ENCODE data around the gene EHD4. TPM values are rescaled to one million over a fixed set of nuclear protein-coding genes. Genes with fewer than 3 reads are reported as not detected.

Gene EHD4
- total and polyA plus RNA-seq, 2 experiments from 2014 or later = 27.3 to 34.7 TPM

- TF ChIP-seq EZH2 (IDR thresholded peaks at IDR 0.05; ENCODE audit: borderline replicate concordance) (no peak), EZH2phosphoT487 (IDR thresholded peaks at IDR 0.05; ENCODE audit: low read depth, severe bottlenecking, unreplicated experiment) (no peak), CTCF (IDR thresholded peaks at IDR 0.05; ENCODE audit: poor library complexity) (no peak)
- H2AFZ ChIP-seq = no peak overlapping the region
- no peaks in the 10 kb centered on the region for H3K9me3 ChIP-seq (ENCODE audit: low read depth)
- no peak overlapping the region for H3K4me3 ChIP-seq
- 90% methylated on average over 19 of the region's 19 CpGs for WGBS (ENCODE audit: low lambda C conversion rate, missing lambda C conversion rate)
- no peak overlapping the region for H3K4me2 ChIP-seq
- H3K79me2 ChIP-seq = peaks cover 29% of the 10 kb centered on the region
- H3K36me3 ChIP-seq (replicated peaks; ENCODE audit: insufficient read depth, low read depth) = no peaks in the 10 kb centered on the region
- H3K27me3 ChIP-seq = no peaks in the 10 kb centered on the region
- H3K9me2 ChIP-seq (replicated peaks; ENCODE audit: insufficient read depth) = no peaks in the 10 kb centered on the region
- peaks cover 24% of the 10 kb centered on the region for H3K4me1 ChIP-seq (ENCODE audit: insufficient read depth)
- no peaks in the 10 kb centered on the region for H4K20me1 ChIP-seq (ENCODE audit: insufficient read depth, poor library complexity, severe bottlenecking)
- DNase-seq (ENCODE audit: low spot score) = no peak
- no peak overlapping the region for H3K27ac ChIP-seq
Observed at GRCh38 chr15:41936649-41937567, 35.4 kb downstream of the EHD4 start.

GRCh38 chr15:41936155-41936554, 36.2 kb downstream of the EHD4 start:
- H2AFZ ChIP-seq = no peak overlapping the region
- H3K4me3 ChIP-seq = no peak overlapping the region
- 97% methylated on average over 3 of the region's 3 CpGs for WGBS (ENCODE audit: low lambda C conversion rate, missing lambda C conversion rate)
- DNase-seq (ENCODE audit: low spot score) = no peak
- no peak overlapping the region for H3K4me2 ChIP-seq
- no peaks in the 10 kb centered on the region for H3K9me2 ChIP-seq (replicated peaks; ENCODE audit: insufficient read depth)
- H3K4me1 ChIP-seq (ENCODE audit: insufficient read depth) = peaks cover 25% of the 10 kb centered on the region
- peaks cover 25% of the 10 kb centered on the region for H3K79me2 ChIP-seq
- no peak overlapping the region for H3K27ac ChIP-seq
- no peaks in the 10 kb centered on the region for H3K27me3 ChIP-seq
- no peaks in the 10 kb centered on the region for H3K36me3 ChIP-seq (replicated peaks; ENCODE audit: insufficient read depth, low read depth)
- no peaks in the 10 kb centered on the region for H3K9me3 ChIP-seq (ENCODE audit: low read depth)
- no peaks in the 10 kb centered on the region for H4K20me1 ChIP-seq (ENCODE audit: insufficient read depth, poor library complexity, severe bottlenecking)
- TF ChIP-seq EZH2phosphoT487 (IDR thresholded peaks at IDR 0.05; ENCODE audit: low read depth, severe bottlenecking, unreplicated experiment) = no peak
- no peak for TF ChIP-seq EZH2 (IDR thresholded peaks at IDR 0.05; ENCODE audit: borderline replicate concordance)
- no peak for TF ChIP-seq CTCF (IDR thresholded peaks at IDR 0.05; ENCODE audit: poor library complexity)

GRCh38 chr15:41935566-41936020, 36.8 kb downstream of the EHD4 start:
- peaks cover 24% of the 10 kb centered on the region for H3K79me2 ChIP-seq
- TF ChIP-seq EZH2phosphoT487 (IDR thresholded peaks at IDR 0.05; ENCODE audit: low read depth, severe bottlenecking, unreplicated experiment) = no peak
- TF ChIP-seq EZH2 (IDR thresholded peaks at IDR 0.05; ENCODE audit: borderline replicate concordance) = no peak
- H2AFZ ChIP-seq = no peak overlapping the region
- H3K36me3 ChIP-seq (replicated peaks; ENCODE audit: insufficient read depth, low read depth) = no peaks in the 10 kb centered on the region
- peaks cover 31% of the 10 kb centered on the region for H3K4me1 ChIP-seq (ENCODE audit: insufficient read depth)
- H4K20me1 ChIP-seq (ENCODE audit: insufficient read depth, poor library complexity, severe bottlenecking) = no peaks in the 10 kb centered on the region
- WGBS (ENCODE audit: low lambda C conversion rate, missing lambda C conversion rate) = 88% methylated on average over 5 of the region's 5 CpGs
- no peak overlapping the region for H3K4me3 ChIP-seq
- H3K27me3 ChIP-seq = no peaks in the 10 kb centered on the region
- no peak for DNase-seq (ENCODE audit: low spot score)
- H3K4me2 ChIP-seq = no peak overlapping the region
- H3K27ac ChIP-seq = no peak overlapping the region
- H3K9me2 ChIP-seq (replicated peaks; ENCODE audit: insufficient read depth) = no peaks in the 10 kb centered on the region
- H3K9me3 ChIP-seq (ENCODE audit: low read depth) = no peaks in the 10 kb centered on the region

- H3K27me3 ChIP-seq = no peaks in the 10 kb centered on the region
- TF ChIP-seq CTCF (IDR thresholded peaks at IDR 0.05; ENCODE audit: poor library complexity) (no peak), EZH2 (IDR thresholded peaks at IDR 0.05; ENCODE audit: borderline replicate concordance) (no peak), EZH2phosphoT487 (IDR thresholded peaks at IDR 0.05; ENCODE audit: low read depth, severe bottlenecking, unreplicated experiment) (no peak)
- H3K4me2 ChIP-seq = no peak overlapping the region
- H3K36me3 ChIP-seq (replicated peaks; ENCODE audit: insufficient read depth, low read depth) = no peaks in the 10 kb centered on the region
- 89% methylated on average over 4 of the region's 4 CpGs for WGBS (ENCODE audit: low lambda C conversion rate, missing lambda C conversion rate)
- no peak overlapping the region for H3K27ac ChIP-seq
- H3K9me2 ChIP-seq (replicated peaks; ENCODE audit: insufficient read depth) = no peaks in the 10 kb centered on the region
- H3K4me1 ChIP-seq (ENCODE audit: insufficient read depth) = peaks cover 38% of the 10 kb centered on the region
- no peak overlapping the region for H2AFZ ChIP-seq
- no peaks in the 10 kb centered on the region for H4K20me1 ChIP-seq (ENCODE audit: insufficient read depth, poor library complexity, severe bottlenecking)
- no peak for DNase-seq (ENCODE audit: low spot score)
- H3K9me3 ChIP-seq (ENCODE audit: low read depth) = no peaks in the 10 kb centered on the region
- no peak overlapping the region for H3K4me3 ChIP-seq
- H3K79me2 ChIP-seq = peaks cover 24% of the 10 kb centered on the region
Observed at GRCh38 chr15:41934843-41935242, 37.5 kb downstream of the EHD4 start.

Data from hepatocyte (in vitro differentiated cells).